MCF 10A (cell line): ENCODE data around the gene LCOR. TPM values are rescaled to one million over a fixed set of nuclear protein-coding genes. Genes with fewer than 3 reads are reported as not detected.

Source experiments
- BruUV-seq: library from RNA; stranded (reverse); fragments of 400-500 nt; replicated peaks from 2 replicates; lab custom pipeline; 2021; lab: Mats Ljungman, UMichigan
- CTCF ChIA-PET: fragments of 300-600 bp; sonication (Branson Sonifier 250); formaldehyde crosslinking; extraction: SDS; loops from one replicate; lab custom pipeline; 2021; ENCODE audit warnings: antibody characterized with exemption, inconsistent platforms; lab: Yijun Ruan, JAX
- POLR2A ChIA-PET: fragments of 300-600, 350-650 bp; sonication (Branson Sonifier 250); formaldehyde crosslinking; extraction: SDS; loops from one replicate; lab custom pipeline; 2020; ENCODE audit warnings: antibody characterized with exemption, inconsistent platforms; lab: Yijun Ruan, JAX
- DNase-seq: peaks from one replicate; pipeline ENCODE4 v3.0.0-alpha.2; 2018; ENCODE audit not compliant: unreplicated experiment
- H3K27ac Mint-ChIP-seq: one replicate; pipeline ENCODE4 v1.8.0; 2022; ENCODE audit warnings: mild to moderate bottlenecking, low read depth, mixed read lengths; ENCODE audit not compliant: unreplicated experiment
- H3K27me3 Mint-ChIP-seq: one replicate; pipeline ENCODE4 v1.8.0; 2022; ENCODE audit warnings: mixed read lengths; ENCODE audit not compliant: insufficient read depth, unreplicated experiment
- H3K36me3 Mint-ChIP-seq: one replicate; pipeline ENCODE4 v1.8.0; 2022; ENCODE audit warnings: mild to moderate bottlenecking, moderate library complexity, mixed read lengths; ENCODE audit not compliant: insufficient read depth, unreplicated experiment
- H3K4me1 Mint-ChIP-seq: one replicate; pipeline ENCODE4 v1.8.0; 2022; ENCODE audit warnings: mixed read lengths; ENCODE audit not compliant: insufficient read depth, unreplicated experiment
- H3K4me3 Mint-ChIP-seq: one replicate; pipeline ENCODE4 v1.8.0; 2022; ENCODE audit warnings: mild to moderate bottlenecking, moderate library complexity, mixed read lengths; ENCODE audit not compliant: unreplicated experiment
- H3K9me3 Mint-ChIP-seq: one replicate; pipeline ENCODE4 v1.8.0; 2022; ENCODE audit warnings: mixed read lengths; ENCODE audit not compliant: unreplicated experiment
- CTCF ChIP-seq: fragments of 200-600 bp; IDR thresholded peaks from one replicate; pipeline ENCODE4 v1.8.0; 2022; ENCODE audit warnings: antibody characterized with exemption, mild to moderate bottlenecking; ENCODE audit not compliant: unreplicated experiment
- intact Hi-C: fragments of 100-400 bp; cut with micrococcal nuclease; formaldehyde crosslinking; loops from 2 replicates; pipeline ENCODE4 v1.14.1; 2022
- total RNA-seq: library from RNA; stranded (reverse); gene quantifications from 2 replicates; pipeline ENCODE4 v1.2.3, GENCODE V29; 2022

The LCOR gene
- total RNA-seq, 1 experiment from 2014 or later, result 40.4 TPM

- Mint-ChIP-seq H3K27ac (no peak overlapping the region), H3K4me3 (no peak overlapping the region), H3K36me3 (peaks cover 10% of the 10 kb centered on the region), H3K9me3 (no peaks in the 10 kb centered on the region), H3K27me3 (no peaks in the 10 kb centered on the region), H3K4me1 (peaks cover 7% of the 10 kb centered on the region)
- intact Hi-C loops, result no loop called here
- TF ChIP-seq CTCF, result no peak
- DNase-seq, result no peak
- ChIA-PET CTCF (interaction anchor here (0.6 to 0.7 kb wide), 3 partner anchors 32 to 865 kb away, joined by 3 read pairs; no protein-coding TSS in a partner anchor), POLR2A (no interaction called here)
- no TSS peak for BruUV-seq
Measured at GRCh38 chr10:96873086-96873485, 41.0 kb downstream of the LCOR start.

GRCh38 chr10:96873756-96874467 is 41.8 kb downstream of the LCOR start:
- BruUV-seq, result no TSS peak
- H3K36me3 Mint-ChIP-seq, result peaks cover 11% of the 10 kb centered on the region
- no peak for TF ChIP-seq CTCF
- no peak for DNase-seq
- H3K27me3 Mint-ChIP-seq, result no peaks in the 10 kb centered on the region
- intact Hi-C loops, result no loop called here
- no peak overlapping the region for H3K4me3 Mint-ChIP-seq
- POLR2A ChIA-PET, result interaction anchor here (0.5 kb wide), 1 partner anchor 755 kb away, joined by 3 read pairs; no protein-coding TSS in a partner anchor
- CTCF ChIA-PET, result interaction anchor here (0.7 to 0.9 kb wide), 3 partner anchors 44 to 866 kb away, joined by 3 to 4 read pairs (median 3); no protein-coding TSS in a partner anchor
- peaks cover 11% of the 10 kb centered on the region for H3K4me1 Mint-ChIP-seq
- no peak overlapping the region for H3K27ac Mint-ChIP-seq
- no peaks in the 10 kb centered on the region for H3K9me3 Mint-ChIP-seq

GRCh38 chr10:96878057-96878456 is 46.0 kb downstream of the LCOR start:
- ChIA-PET CTCF (interaction anchor here (1.0 to 1.2 kb wide), 2 partner anchors 17 to 48 kb away, joined by 3 read pairs; no protein-coding TSS in a partner anchor), POLR2A (interaction anchor here (1.3 kb wide), 1 partner anchor 14 kb away, joined by 3 read pairs; no protein-coding TSS in a partner anchor)
- Mint-ChIP-seq H3K4me3 (no peak overlapping the region), H3K9me3 (no peaks in the 10 kb centered on the region), H3K36me3 (peaks cover 6% of the 10 kb centered on the region), H3K4me1 (peaks cover 19% of the 10 kb centered on the region), H3K27me3 (no peaks in the 10 kb centered on the region), H3K27ac (no peak overlapping the region)
- intact Hi-C loops, result no loop called here
- BruUV-seq, result no TSS peak
- no peak for DNase-seq
- no peak for TF ChIP-seq CTCF

- intact Hi-C loops, result no loop called here
- H3K4me1 Mint-ChIP-seq, result peaks cover 19% of the 10 kb centered on the region
- peaks cover 6% of the 10 kb centered on the region for H3K36me3 Mint-ChIP-seq
- BruUV-seq, result no TSS peak
- ChIA-PET POLR2A (no interaction called here), CTCF (interaction anchor here (0.7 kb wide), 1 partner anchor 10 kb away, joined by 3 read pairs; no protein-coding TSS in a partner anchor)
- no peaks in the 10 kb centered on the region for H3K27me3 Mint-ChIP-seq
- TF ChIP-seq CTCF, result no peak
- no peak overlapping the region for H3K27ac Mint-ChIP-seq
- no peaks in the 10 kb centered on the region for H3K9me3 Mint-ChIP-seq
- DNase-seq, result no peak
- H3K4me3 Mint-ChIP-seq, result no peak overlapping the region
Measured at GRCh38 chr10:96880575-96880974, 48.5 kb downstream of the LCOR start.
